Keratinocyte (primary cell): ENCODE data around the gene KLHL3. TPM values are rescaled to one million over a fixed set of nuclear protein-coding genes. Genes with fewer than 3 reads are reported as not detected.

Source experiments
- DNase-seq: peaks from one replicate; pipeline ENCODE4 v3.0.0-alpha.2; 2011; ENCODE audit warnings: low read depth, missing footprints, low spot score
- FAIRE-seq: peaks from 2 replicates; lab custom pipeline; 2011; peaks lifted over from hg19 to GRCh38; lab: Jason Lieb, UNC
- H2AFZ ChIP-seq: 2 replicates; pipeline ENCODE4 v1.6.0; 2012; ENCODE audit warnings: low read length, control low read depth, inconsistent platforms; ENCODE audit not compliant: control insufficient read depth
- H3K27ac ChIP-seq: 2 replicates; pipeline ENCODE4 v1.5.1; 2011; ENCODE audit warnings: low read length; ENCODE audit not compliant: control insufficient read depth, insufficient read depth
- H3K27me3 ChIP-seq: 3 replicates; pipeline ENCODE4 v1.6.0; 2011; ENCODE audit warnings: low read length; ENCODE audit not compliant: control insufficient read depth, insufficient read depth; ENCODE audit errors: extremely low read depth
- H3K36me3 ChIP-seq, 2 experiments: 2 replicates in 1 of 2; 3 replicates in 1 of 2; pipeline ENCODE4 v1.5.1; 2011; ENCODE audit warnings: low read length in 2 of 2, mild to moderate bottlenecking in 1 of 2; ENCODE audit not compliant: control insufficient read depth in 2 of 2, insufficient read depth in 2 of 2; ENCODE audit errors: extremely low read depth in 1 of 2
- H3K4me1 ChIP-seq: 3 replicates; pipeline ENCODE4 v1.5.1; 2011; ENCODE audit warnings: low read length; ENCODE audit not compliant: control insufficient read depth, insufficient read depth; ENCODE audit errors: extremely low read depth
- H3K4me2 ChIP-seq: 3 replicates; pipeline ENCODE4 v1.6.0; 2011; ENCODE audit warnings: low read depth, low read length; ENCODE audit not compliant: control insufficient read depth, insufficient read depth; ENCODE audit errors: extremely low read depth
- H3K4me3 ChIP-seq, 3 experiments: fragments of 200-600 bp in 1 of 3; sonication (generic) in 1 of 3; 2 replicates in 2 of 3; 3 replicates in 1 of 3; pipeline ENCODE4 v1.5.1; 2011 to 2016; ENCODE audit warnings: low read length in 3 of 3, mild to moderate bottlenecking in 3 of 3, control low read depth in 2 of 3, inconsistent platforms in 1 of 3, low read depth in 1 of 3, mixed read lengths in 1 of 3, mixed run types in 1 of 3, moderate library complexity in 1 of 3; ENCODE audit not compliant: control insufficient read depth in 2 of 3, insufficient read depth in 2 of 3; ENCODE audit errors: extremely low read depth in 1 of 3
- H3K79me2 ChIP-seq: 2 replicates; pipeline ENCODE4 v1.6.0; 2012; ENCODE audit warnings: low read length; ENCODE audit not compliant: control insufficient read depth, insufficient read depth
- H3K9ac ChIP-seq: 3 replicates; pipeline ENCODE4 v1.6.0; 2011; ENCODE audit warnings: low read length; ENCODE audit not compliant: control insufficient read depth, insufficient read depth; ENCODE audit errors: extremely low read depth
- H3K9me1 ChIP-seq: 3 replicates; pipeline ENCODE4 v1.6.0; 2011; ENCODE audit warnings: low read length; ENCODE audit not compliant: control insufficient read depth, insufficient read depth; ENCODE audit errors: extremely low read depth
- H3K9me3 ChIP-seq: 2 replicates; pipeline ENCODE4 v1.5.1; 2012; ENCODE audit warnings: low read depth, low read length; ENCODE audit not compliant: control insufficient read depth
- H4K20me1 ChIP-seq: 3 replicates; pipeline ENCODE4 v1.6.0; 2011; ENCODE audit warnings: low read length; ENCODE audit not compliant: control insufficient read depth, insufficient read depth; ENCODE audit errors: extremely low read depth
- CTCF ChIP-seq, 3 experiments: IDR thresholded peaks in 1 of 3; conservative IDR thresholded peaks in 1 of 3; optimal IDR thresholded peaks in 1 of 3; 2 replicates in 2 of 3; 3 replicates in 1 of 3; pipeline versions ENCODE3 to v1.5.1; 2011; ENCODE audit warnings: low read length in 3 of 3, mild to moderate bottlenecking in 3 of 3, moderate library complexity in 2 of 3, control low read depth in 1 of 3, inconsistent platforms in 1 of 3; ENCODE audit not compliant: insufficient read depth in 2 of 3; ENCODE audit errors: extremely low read depth in 1 of 3
- EZH2 ChIP-seq: IDR thresholded peaks from one replicate; pipeline ENCODE4 v1.6.1; 2012; ENCODE audit warnings: inconsistent platforms, mild to moderate bottlenecking, low read length, moderate library complexity
- dilution Hi-C: fragments of 300-500 bp; cut with MboI; formaldehyde crosslinking; loops from one replicate; pipeline ENCODE4 v1.7.0; 2020; ENCODE audit warnings: low sequenced_read_pairs; ENCODE audit not compliant: extremely low pct_ligation_motif_present
- polyA plus RNA-seq, 5 experiments: library from polyadenylated mRNA; depleted of rRNA in 3 of 5; stranded (reverse) in 3 of 5; stranded (forward) in 1 of 5; unstranded in 1 of 5; fragments of >200 nt; gene quantifications; 1 replicate in 1 of 5; 2 replicates in 3 of 5; 3 replicates in 1 of 5; pipeline versions ENCODE4 v1.2.1 to v1.2.3, GENCODE V29; 2011 to 2012; ENCODE audit warnings: missing spikeins in 2 of 5, low read depth in 1 of 5, low replicate concordance in 1 of 5

KLHL3 gene
- polyA plus RNA-seq, 1 donor (not counting 4 experiments of a cell fraction or from before 2014, with no cell fraction given) = 2.5 TPM

GRCh38 chr5:137696481-137696880 is 39.4 kb downstream of the KLHL3 start:
- Histone ChIP-seq H3K36me3 (no peaks in the 10 kb centered on the region), H3K9ac (no peak overlapping the region), H3K27ac (no peak overlapping the region), H3K9me1 (no peaks in the 10 kb centered on the region), H3K9me3 (no peaks in the 10 kb centered on the region), H3K27me3 (no peaks in the 10 kb centered on the region), H3K4me3 (no peak overlapping the region), H2AFZ (no peak overlapping the region), H3K79me2 (no peaks in the 10 kb centered on the region), H4K20me1 (no peaks in the 10 kb centered on the region), H3K4me1 (no peaks in the 10 kb centered on the region), H3K4me2 (no peak overlapping the region)
- TF ChIP-seq EZH2 = no peak
- TF ChIP-seq CTCF (optimal IDR thresholded peaks at IDR 0.05 in 1 of 3, IDR thresholded peaks at IDR 0.05 in 1 of 3, conservative IDR thresholded peaks at IDR 0.05 in 1 of 3; ENCODE audit: extremely low read depth in 1 of 3, insufficient read depth in 2 of 3, low read length in 3 of 3) = no peak
- DNase-seq = no peak
- dilution Hi-C loops = no loop called here
- no peak for FAIRE-seq

GRCh38 chr5:137695651-137696428 is 40.0 kb downstream of the KLHL3 start:
- TF ChIP-seq CTCF (optimal IDR thresholded peaks at IDR 0.05 in 1 of 3, IDR thresholded peaks at IDR 0.05 in 1 of 3, conservative IDR thresholded peaks at IDR 0.05 in 1 of 3; ENCODE audit: extremely low read depth in 1 of 3, insufficient read depth in 2 of 3, low read length in 3 of 3) (no peak), EZH2 (no peak)
- dilution Hi-C loops = no loop called here
- Histone ChIP-seq H3K36me3 (no peaks in the 10 kb centered on the region), H3K27me3 (no peaks in the 10 kb centered on the region), H3K4me3 (no peak overlapping the region), H3K9me3 (no peaks in the 10 kb centered on the region), H3K4me1 (no peaks in the 10 kb centered on the region), H3K4me2 (no peak overlapping the region), H2AFZ (no peak overlapping the region), H3K9ac (no peak overlapping the region), H3K79me2 (no peaks in the 10 kb centered on the region), H3K27ac (no peak overlapping the region), H3K9me1 (no peaks in the 10 kb centered on the region), H4K20me1 (no peaks in the 10 kb centered on the region)
- DNase-seq (no peak), FAIRE-seq (no peak)
